Ramos (cell line): Measurements from ENCODE around the gene ANKRD26.

Source experiments
- in situ Hi-C: fragments of 300-500 bp; cut with MboI; formaldehyde crosslinking; loops from one replicate; pipeline ENCODE4 v1.14.3; 2022; ENCODE audit warnings: low sequenced_read_pairs; ENCODE audit not compliant: unreplicated experiment

ANKRD26 gene

GRCh38 chr10:27022048-27022447 lies 78.2 kb downstream of the ANKRD26 start:
- in situ Hi-C loops = no loop called here

- in situ Hi-C loops = no loop called here
Measured at GRCh38 chr10:27020243-27020642, 80.1 kb downstream of the ANKRD26 start.

GRCh38 chr10:27019827-27020226 lies 80.5 kb downstream of the ANKRD26 start:
- in situ Hi-C loops = no loop called here

GRCh38 chr10:26997610-26998009 lies 102.7 kb downstream of the ANKRD26 start:
- in situ Hi-C loops = no loop called here

- in situ Hi-C loops = no loop called here
Measured at GRCh38 chr10:26994743-26995142, 105.6 kb downstream of the ANKRD26 start.

- in situ Hi-C loops = no loop called here
Measured at GRCh38 chr10:26987851-26988250, 112.4 kb downstream of the ANKRD26 start.

GRCh38 chr10:26983156-26983555 lies 117.1 kb downstream of the ANKRD26 start:
- in situ Hi-C loops = no loop called here

GRCh38 chr10:26982058-26982457 lies 118.2 kb downstream of the ANKRD26 start:
- in situ Hi-C loops = no loop called here

GRCh38 chr10:26981232-26981824 lies 119.0 kb downstream of the ANKRD26 start:
- in situ Hi-C loops = no loop called here

GRCh38 chr10:26978519-26978918 lies 121.8 kb downstream of the ANKRD26 start:
- in situ Hi-C loops = no loop called here

GRCh38 chr10:26977635-26978034 lies 122.7 kb downstream of the ANKRD26 start:
- in situ Hi-C loops = no loop called here

GRCh38 chr10:26970667-26971066 lies 129.6 kb downstream of the ANKRD26 start:
- in situ Hi-C loops = no loop called here

- in situ Hi-C loops = no loop called here
Measured at GRCh38 chr10:26969145-26969926, 131.0 kb downstream of the ANKRD26 start.

GRCh38 chr10:26962835-26963234 lies 137.5 kb downstream of the ANKRD26 start:
- in situ Hi-C loops = no loop called here

GRCh38 chr10:26960308-26960707 lies 140.0 kb downstream of the ANKRD26 start:
- in situ Hi-C loops = no loop called here

- in situ Hi-C loops = no loop called here
Measured at GRCh38 chr10:26959841-26960240, 140.5 kb downstream of the ANKRD26 start.
